Measurements from ENCODE around the gene CBX2.

CBX2 gene

GRCh38 chr17:79737046-79737921 lies 40.7 kb upstream of the CBX2 start:
- DNase-seq = no peak
- H3K9me3 ChIP-seq = no peaks in the 10 kb centered on the region
- H3K4me3 ChIP-seq (ENCODE audit: low read depth, low read length) = no peak overlapping the region
- H3K4me1 ChIP-seq = peaks cover 3% of the 10 kb centered on the region; the same call in 1 of the 2 replicates
- H3K27me3 ChIP-seq = no peaks in the 10 kb centered on the region
- TF ChIP-seq CTCF (IDR thresholded peaks at IDR 0.05; ENCODE audit: low read depth, low read length) = no peak
- no peaks in the 10 kb centered on the region for H3K36me3 ChIP-seq

- no peak for DNase-seq
- no peak for TF ChIP-seq CTCF (IDR thresholded peaks at IDR 0.05; ENCODE audit: low read depth, low read length)
- no peaks in the 10 kb centered on the region for H3K9me3 ChIP-seq
- H3K27me3 ChIP-seq = no peaks in the 10 kb centered on the region
- no peak overlapping the region for H3K4me3 ChIP-seq (ENCODE audit: low read depth, low read length)
- peaks cover 3% of the 10 kb centered on the region; the same call in 1 of the 2 replicates for H3K4me1 ChIP-seq
- H3K36me3 ChIP-seq = no peaks in the 10 kb centered on the region
Measured at GRCh38 chr17:79737922-79738578, 39.9 kb upstream of the CBX2 start.

GRCh38 chr17:79738643-79739042 lies 39.3 kb upstream of the CBX2 start:
- no peak for TF ChIP-seq CTCF (IDR thresholded peaks at IDR 0.05; ENCODE audit: low read depth, low read length)
- Histone ChIP-seq H3K9me3 (no peaks in the 10 kb centered on the region), H3K4me3 (ENCODE audit: low read depth, low read length) (no peak overlapping the region), H3K4me1 (peaks cover 3% of the 10 kb centered on the region; the same call in 1 of the 2 replicates), H3K36me3 (no peaks in the 10 kb centered on the region), H3K27me3 (no peaks in the 10 kb centered on the region)
- no peak for DNase-seq

GRCh38 chr17:79739148-79740062 lies 38.5 kb upstream of the CBX2 start:
- no peaks in the 10 kb centered on the region for H3K27me3 ChIP-seq
- H3K36me3 ChIP-seq = no peaks in the 10 kb centered on the region
- H3K4me3 ChIP-seq (ENCODE audit: low read depth, low read length) = no peak overlapping the region
- H3K4me1 ChIP-seq = peaks cover 3% of the 10 kb centered on the region; the same call in 1 of the 2 replicates
- TF ChIP-seq CTCF (IDR thresholded peaks at IDR 0.05; ENCODE audit: low read depth, low read length) = no peak
- DNase-seq = no peak
- no peaks in the 10 kb centered on the region for H3K9me3 ChIP-seq

- no peaks in the 10 kb centered on the region for H3K9me3 ChIP-seq
- H3K36me3 ChIP-seq = no peaks in the 10 kb centered on the region
- H3K4me1 ChIP-seq = peaks cover 3% of the 10 kb centered on the region; the same call in 1 of the 2 replicates
- no peak for TF ChIP-seq CTCF (IDR thresholded peaks at IDR 0.05; ENCODE audit: low read depth, low read length)
- H3K4me3 ChIP-seq (ENCODE audit: low read depth, low read length) = no peak overlapping the region
- no peaks in the 10 kb centered on the region for H3K27me3 ChIP-seq
- no peak for DNase-seq
Measured at GRCh38 chr17:79740413-79740812, 37.5 kb upstream of the CBX2 start.
